ENCODE results near the gene PRR16.

The PRR16 gene

DNA sequence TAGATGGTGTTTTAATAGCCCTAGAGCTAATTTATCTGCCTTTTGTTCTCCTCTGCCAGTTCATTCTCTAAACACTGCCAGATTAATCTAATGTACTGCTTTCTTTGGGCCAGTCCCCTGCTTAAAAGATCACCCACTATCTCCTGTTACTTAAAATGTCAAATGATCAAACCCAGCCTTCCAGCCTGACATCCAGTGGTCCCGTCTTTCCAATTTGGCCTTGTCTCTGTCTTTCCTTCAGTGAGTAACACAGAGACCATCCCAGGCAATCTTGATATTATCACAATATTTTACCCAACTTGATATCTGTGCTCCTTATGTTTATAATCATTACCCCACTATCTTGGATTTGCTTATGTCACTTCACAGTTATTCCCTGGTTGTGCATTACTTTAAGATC lies 12.0 kb downstream of the PRR16 start:
- Histone ChIP-seq H3K27me3 (ENCODE audit: insufficient read depth, poor library complexity, severe bottlenecking) (no peaks in the 10 kb centered on the region), H3K27ac (ENCODE audit: poor library complexity, severe bottlenecking) (no peak overlapping the region), H3K36me3 (ENCODE audit: low read depth) (no peaks in the 10 kb centered on the region), H3K9me3 (ENCODE audit: severe bottlenecking) (no peaks in the 10 kb centered on the region), H3K4me1 (ENCODE audit: insufficient read depth, poor library complexity, severe bottlenecking) (no peaks in the 10 kb centered on the region), H3K4me3 (ENCODE audit: severe bottlenecking) (no peak overlapping the region)
- ATAC-seq (ENCODE audit: low read depth) (no peak), DNase-seq (ENCODE audit: low spot score) (no peak)
- no peak for TF ChIP-seq CTCF (IDR thresholded peaks at IDR 0.05; ENCODE audit: poor library complexity, severe bottlenecking)

DNA sequence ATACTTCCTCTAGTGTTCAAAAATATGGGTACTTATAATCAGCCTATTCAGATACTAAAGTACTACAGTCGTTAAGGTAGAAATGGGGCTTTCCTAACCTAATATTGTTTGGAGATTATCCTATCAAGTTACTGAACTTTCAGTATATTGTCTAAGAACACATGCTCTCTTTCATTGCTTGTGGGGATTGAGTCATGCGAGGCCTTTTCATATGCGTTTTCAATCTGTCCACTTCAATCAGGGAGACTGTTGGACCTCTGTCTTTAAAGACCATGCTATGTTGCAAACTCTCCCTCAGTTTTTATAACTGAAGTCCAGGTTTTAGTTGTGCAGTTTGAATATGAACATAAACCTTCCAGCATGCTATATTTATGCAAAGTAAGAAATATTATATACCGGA lies 15.0 kb downstream of the PRR16 start:
- H3K27ac ChIP-seq (ENCODE audit: poor library complexity, severe bottlenecking), result no peak overlapping the region
- TF ChIP-seq CTCF (IDR thresholded peaks at IDR 0.05; ENCODE audit: poor library complexity, severe bottlenecking), result no peak
- ATAC-seq (ENCODE audit: low read depth), result no peak
- H3K27me3 ChIP-seq (ENCODE audit: insufficient read depth, poor library complexity, severe bottlenecking), result no peaks in the 10 kb centered on the region
- H3K9me3 ChIP-seq (ENCODE audit: severe bottlenecking), result no peaks in the 10 kb centered on the region
- H3K36me3 ChIP-seq (ENCODE audit: low read depth), result no peaks in the 10 kb centered on the region
- H3K4me1 ChIP-seq (ENCODE audit: insufficient read depth, poor library complexity, severe bottlenecking), result no peaks in the 10 kb centered on the region
- no peak for DNase-seq (ENCODE audit: low spot score)
- H3K4me3 ChIP-seq (ENCODE audit: severe bottlenecking), result no peak overlapping the region

DNA sequence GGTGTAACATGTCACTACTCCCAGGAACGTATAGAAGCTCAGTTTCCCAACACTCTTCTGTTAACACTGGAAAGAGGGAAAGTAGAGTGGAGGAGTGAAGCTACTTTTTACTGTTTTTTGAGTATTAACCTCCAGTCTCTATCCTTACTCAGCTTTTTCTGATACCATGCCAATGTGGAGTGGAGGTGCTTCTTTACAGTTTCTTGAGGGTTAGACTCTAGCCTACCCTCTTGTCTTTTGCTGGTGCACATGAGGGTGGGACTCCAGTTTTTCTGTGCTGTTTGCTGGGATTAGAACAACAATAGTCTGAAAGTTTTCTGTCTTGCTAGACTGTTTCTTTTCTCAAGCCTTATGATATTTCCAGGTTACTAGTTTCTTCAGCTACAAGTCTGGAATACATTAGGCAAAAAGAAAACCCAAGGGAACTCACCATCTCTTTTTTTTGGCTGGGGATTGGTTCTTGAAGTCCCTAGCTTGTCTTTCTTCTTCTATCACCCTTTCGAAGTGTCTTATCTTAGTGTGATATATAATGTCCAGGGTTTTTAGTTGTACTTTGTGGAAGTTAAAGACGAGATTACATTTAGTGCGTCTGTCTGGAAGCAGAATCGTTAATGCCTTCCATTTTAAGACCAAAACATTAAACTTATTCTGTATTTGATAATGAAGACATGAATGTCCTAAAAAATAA lies 35.9 kb downstream of the PRR16 start:
- H3K27me3 ChIP-seq (ENCODE audit: insufficient read depth, poor library complexity, severe bottlenecking), result no peaks in the 10 kb centered on the region
- DNase-seq (ENCODE audit: low spot score) (no peak), ATAC-seq (ENCODE audit: low read depth) (no peak)
- H3K4me3 ChIP-seq (ENCODE audit: severe bottlenecking), result no peak overlapping the region
- H3K9me3 ChIP-seq (ENCODE audit: severe bottlenecking), result no peaks in the 10 kb centered on the region
- no peak overlapping the region for H3K27ac ChIP-seq (ENCODE audit: poor library complexity, severe bottlenecking)
- no peaks in the 10 kb centered on the region for H3K4me1 ChIP-seq (ENCODE audit: insufficient read depth, poor library complexity, severe bottlenecking)
- no peak for TF ChIP-seq CTCF (IDR thresholded peaks at IDR 0.05; ENCODE audit: poor library complexity, severe bottlenecking)
- no peaks in the 10 kb centered on the region for H3K36me3 ChIP-seq (ENCODE audit: low read depth)

DNA sequence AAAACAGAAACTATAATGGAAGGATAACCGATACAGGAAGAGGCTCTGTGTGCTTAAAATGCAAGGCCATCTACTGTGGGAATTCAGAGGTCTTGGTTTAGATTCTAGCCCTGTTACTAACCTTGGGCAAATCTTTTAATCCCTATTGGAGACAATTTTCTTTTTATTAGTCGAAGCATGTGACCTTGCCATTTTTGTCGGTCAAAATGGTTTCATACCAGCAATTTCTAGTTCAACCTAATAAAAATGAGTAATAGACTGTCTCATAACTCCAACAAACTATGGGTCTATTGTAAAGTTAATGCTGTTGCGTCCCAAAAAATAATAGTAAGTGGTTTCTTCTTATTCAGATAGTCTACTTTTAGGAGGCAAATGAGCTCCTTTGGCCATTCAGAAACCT lies 38.4 kb downstream of the PRR16 start:
- no peaks in the 10 kb centered on the region for H3K36me3 ChIP-seq (ENCODE audit: low read depth)
- DNase-seq (ENCODE audit: low spot score), result no peak
- no peak for TF ChIP-seq CTCF (IDR thresholded peaks at IDR 0.05; ENCODE audit: poor library complexity, severe bottlenecking)

DNA sequence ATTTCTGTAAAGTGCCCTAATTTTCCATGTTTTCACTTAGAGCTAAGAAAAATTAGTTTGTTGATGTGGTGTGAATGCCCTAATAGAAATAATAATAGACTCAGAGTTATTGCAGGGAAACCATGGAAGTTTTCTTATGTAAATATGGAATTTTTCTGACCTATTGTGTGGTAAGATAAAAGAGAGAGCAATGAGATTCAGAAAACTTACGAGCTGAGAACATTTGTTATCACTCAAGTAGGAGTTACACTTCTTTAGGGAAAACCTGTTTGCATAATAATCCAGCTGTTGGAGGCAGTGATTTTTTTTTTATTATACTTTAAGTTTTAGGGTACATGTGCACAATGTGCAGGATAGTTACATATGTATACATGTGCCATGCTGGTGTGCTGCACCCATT lies 39.2 kb downstream of the PRR16 start:
- Histone ChIP-seq H3K27me3 (ENCODE audit: insufficient read depth, poor library complexity, severe bottlenecking) (no peaks in the 10 kb centered on the region), H3K36me3 (ENCODE audit: low read depth) (no peaks in the 10 kb centered on the region), H3K4me1 (ENCODE audit: insufficient read depth, poor library complexity, severe bottlenecking) (no peaks in the 10 kb centered on the region), H3K27ac (ENCODE audit: poor library complexity, severe bottlenecking) (no peak overlapping the region), H3K4me3 (ENCODE audit: severe bottlenecking) (no peak overlapping the region), H3K9me3 (ENCODE audit: severe bottlenecking) (no peaks in the 10 kb centered on the region)
- TF ChIP-seq CTCF (IDR thresholded peaks at IDR 0.05; ENCODE audit: poor library complexity, severe bottlenecking), result no peak
- ATAC-seq (ENCODE audit: low read depth), result no peak
- no peak for DNase-seq (ENCODE audit: low spot score)

More for the DNA sequence above, 38.4 kb downstream of the PRR16 start:
- no peak overlapping the region for H3K4me3 ChIP-seq (ENCODE audit: severe bottlenecking)
- H3K27ac ChIP-seq (ENCODE audit: poor library complexity, severe bottlenecking), result no peak overlapping the region
- no peak for ATAC-seq (ENCODE audit: low read depth)
- H3K4me1 ChIP-seq (ENCODE audit: insufficient read depth, poor library complexity, severe bottlenecking), result no peaks in the 10 kb centered on the region
- no peaks in the 10 kb centered on the region for H3K9me3 ChIP-seq (ENCODE audit: severe bottlenecking)
- no peaks in the 10 kb centered on the region for H3K27me3 ChIP-seq (ENCODE audit: insufficient read depth, poor library complexity, severe bottlenecking)

Data from RWPE2 (cell line).